ENCODE results near the gene CDC6. TPM values are rescaled to one million over a fixed set of nuclear protein-coding genes. Genes with fewer than 3 reads are reported as not detected.
"Not testable (repeated sequence)": the region's sequence is repeated elsewhere in the genome, so short reads cannot be mapped to it uniquely, and the experiment has no call there.

Gene CDC6
- total RNA-seq, 1 donor from 2014 or later, result 1.6 TPM

DNA sequence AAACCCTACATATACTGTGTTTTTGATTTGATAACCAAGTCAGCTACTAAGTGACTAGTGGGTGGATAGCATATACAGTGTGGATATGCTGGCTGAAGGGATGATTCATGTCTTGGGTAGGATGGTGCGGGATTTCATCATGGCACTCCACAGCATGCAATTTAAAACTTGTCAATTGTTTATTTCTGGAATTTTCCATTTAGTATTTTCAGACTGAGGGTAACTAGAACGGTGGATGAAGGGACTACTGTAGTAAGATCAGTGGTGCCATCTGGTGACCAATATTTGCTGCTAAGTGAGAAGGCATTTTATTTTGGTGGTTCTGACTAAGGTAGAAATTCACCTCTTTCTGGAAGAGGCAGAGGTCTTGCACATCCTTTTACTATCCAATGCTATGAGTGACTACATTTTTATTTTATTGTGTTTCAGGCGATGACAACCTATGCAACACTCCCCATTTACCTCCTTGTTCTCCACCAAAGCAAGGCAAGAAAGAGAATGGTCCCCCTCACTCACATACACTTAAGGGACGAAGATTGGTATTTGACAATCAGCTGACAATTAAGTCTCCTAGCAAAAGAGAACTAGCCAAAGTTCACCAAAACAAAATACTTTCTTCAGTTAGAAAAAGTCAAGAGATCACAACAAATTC, 3.1 kb downstream of the CDC6 start:
- no peak for DNase-seq

GRCh38 chr17:40291281-40291664, 3.6 kb downstream of the CDC6 start:
- DNase-seq, result no peak

- no peak for DNase-seq
Measured at GRCh38 chr17:40293363-40293762, 5.7 kb downstream of the CDC6 start.

DNA sequence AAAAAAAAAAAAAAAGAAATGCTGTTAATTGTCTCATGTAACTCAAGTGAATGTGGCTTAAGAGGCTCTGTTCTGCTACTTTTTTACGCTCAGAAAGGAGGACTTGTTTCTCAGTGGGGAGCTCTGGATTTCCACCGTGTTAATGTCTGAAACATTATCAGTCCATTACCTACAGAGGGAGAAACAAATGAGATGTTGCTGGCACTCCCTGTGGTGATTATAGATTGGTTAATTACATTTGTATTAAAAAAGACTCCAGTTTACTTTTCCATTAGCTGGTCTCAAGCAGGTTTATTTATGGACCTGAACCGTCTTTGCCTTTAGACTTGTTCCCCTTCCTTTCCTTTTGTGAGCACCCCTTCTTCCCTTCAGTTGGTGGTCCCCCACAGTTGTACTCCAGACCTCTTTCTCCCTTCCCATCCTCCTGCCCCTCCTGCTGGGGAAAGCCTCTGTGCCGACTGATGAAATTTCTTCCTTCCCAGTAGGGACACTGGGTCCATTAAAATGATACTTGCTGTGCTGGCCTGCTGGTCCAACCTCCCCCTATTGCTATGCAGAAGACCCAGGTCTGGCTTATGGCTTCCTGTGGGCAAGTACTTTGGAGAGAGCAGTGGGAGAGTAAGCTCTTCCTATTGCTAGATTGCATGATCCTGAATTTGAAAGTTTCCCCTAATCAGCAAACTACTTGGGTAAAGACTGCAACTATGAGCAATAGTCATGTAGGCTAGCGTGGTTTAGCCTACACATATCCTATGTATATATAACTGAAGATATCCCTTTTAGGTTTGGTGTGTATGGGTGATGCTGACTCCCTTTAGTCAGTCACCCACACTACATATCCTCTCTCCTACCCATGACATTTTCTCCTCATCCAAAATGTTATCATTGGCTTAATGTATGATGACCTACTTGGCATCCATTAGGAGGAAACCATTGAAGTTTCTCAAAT, 8.1 kb downstream of the CDC6 start:
- DNase-seq, result no peak

DNA sequence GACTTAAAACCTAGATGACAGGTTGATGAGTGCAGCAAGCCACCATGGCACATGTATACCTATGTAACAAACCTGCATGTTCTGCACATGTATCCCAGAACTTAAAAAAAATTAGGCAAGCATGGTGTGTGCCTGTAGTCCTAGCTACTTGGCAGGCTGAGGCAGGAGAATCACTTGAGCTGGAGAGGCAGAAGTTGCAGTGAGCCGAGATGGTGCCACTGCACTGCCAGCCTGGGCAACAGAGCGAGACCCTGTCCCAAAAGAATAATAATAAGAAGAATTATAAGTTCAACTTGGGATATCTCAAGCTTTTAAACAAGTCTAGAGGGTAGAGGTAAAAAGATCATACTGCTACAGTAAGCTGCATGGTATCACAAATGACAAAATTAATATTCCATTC, 9.8 kb downstream of the CDC6 start:
- DNase-seq, result no peak

DNA sequence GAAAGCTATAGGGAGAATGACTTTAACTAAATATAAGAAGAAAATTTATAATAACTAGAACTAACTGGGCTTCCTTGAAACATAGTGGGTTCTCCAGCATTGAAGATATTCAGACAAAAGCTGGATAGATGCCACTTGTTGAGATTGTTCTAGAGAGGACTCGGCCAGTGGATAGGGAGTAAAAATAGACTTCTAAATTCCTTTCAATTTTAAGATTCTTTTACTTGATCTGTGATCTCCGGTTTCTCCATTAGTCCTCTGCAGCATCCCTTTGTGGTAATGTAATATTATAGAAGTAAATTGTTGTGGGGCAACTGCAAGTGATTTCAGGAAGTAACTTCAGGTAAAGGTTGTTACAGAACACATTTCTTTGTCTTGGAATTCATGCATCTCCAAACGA, 11.0 kb downstream of the CDC6 start:
- DNase-seq, result no peak

DNA sequence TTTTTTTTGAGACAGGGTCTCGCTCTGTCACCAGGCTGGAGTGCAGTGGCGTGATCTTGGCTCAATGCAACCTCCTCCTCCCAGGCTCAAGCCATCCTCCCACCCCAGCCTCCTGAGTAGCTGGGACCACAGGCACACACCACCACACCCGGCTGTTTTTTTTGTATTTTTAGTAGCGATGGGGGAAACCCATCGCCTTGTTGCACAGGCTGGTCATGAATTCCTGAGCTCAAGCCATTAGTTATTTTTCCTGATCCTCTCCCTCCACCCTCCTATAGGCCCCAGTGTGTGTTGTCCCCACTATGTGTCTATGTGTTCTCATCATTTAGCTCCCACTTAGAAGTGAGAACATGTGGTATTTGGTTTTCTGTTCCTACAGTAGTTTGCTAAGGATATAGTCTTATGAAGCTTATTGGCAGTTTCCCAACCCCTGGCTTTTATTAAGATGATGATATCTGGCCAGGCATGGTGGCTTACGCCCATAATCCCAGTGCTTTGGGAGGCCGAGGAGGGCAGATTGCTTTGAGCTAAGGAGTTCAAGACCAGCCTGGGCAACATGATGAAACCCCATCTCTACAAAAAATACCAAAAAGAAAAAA, 11.6 kb downstream of the CDC6 start:
- not testable (repeated sequence) for DNase-seq

- DNase-seq, result no peak
Measured at GRCh38 chr17:40301315-40301714, 13.6 kb downstream of the CDC6 start.

DNA sequence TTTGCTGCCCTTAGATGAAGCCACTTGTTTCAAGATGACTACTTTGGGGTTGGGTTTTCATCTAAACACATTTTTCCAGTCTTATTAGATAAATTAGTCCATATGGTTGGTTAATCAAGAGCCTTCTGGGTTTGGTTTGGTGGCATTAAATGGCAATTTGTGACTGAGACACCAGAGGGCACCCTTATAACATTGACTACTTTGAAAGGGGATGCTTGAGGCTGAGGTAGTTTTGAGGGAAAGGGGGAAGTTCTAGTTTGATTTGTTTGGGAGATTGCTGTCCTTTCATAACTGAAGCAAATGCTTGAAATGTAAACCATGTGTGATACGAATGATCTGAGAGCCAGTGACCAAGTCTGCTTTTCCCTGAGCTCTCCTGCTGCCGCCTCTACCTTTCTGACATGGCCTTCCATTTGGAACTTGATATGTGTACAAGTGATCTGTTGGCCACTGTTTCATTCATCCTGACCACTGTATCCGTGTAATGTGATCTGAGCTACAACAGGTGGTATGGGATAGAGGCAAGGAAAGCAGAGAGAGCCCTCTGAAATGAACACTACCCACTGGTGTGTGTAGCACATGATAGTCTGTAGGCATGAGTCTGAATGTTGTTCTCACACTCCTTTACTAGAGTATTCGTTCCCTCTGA, 15.5 kb downstream of the CDC6 start:
- no peak for DNase-seq

GRCh38 chr17:40303708-40304551, 16.3 kb downstream of the CDC6 start:
- no peak for DNase-seq

DNA sequence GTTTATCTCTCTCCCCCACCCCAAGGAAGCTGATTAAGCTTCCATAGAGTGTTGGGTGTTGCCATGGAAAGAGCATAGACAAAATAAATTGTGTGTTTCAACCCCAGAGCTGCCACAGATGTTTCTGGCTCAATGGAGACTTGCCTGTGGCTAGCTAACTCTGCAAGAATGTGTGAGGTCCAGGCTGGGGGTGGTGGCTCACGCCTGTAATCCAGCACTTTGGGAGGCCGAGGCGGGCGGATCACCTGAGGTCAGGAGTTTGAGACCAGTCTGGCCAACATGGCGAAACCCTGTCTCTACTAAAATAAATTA, 16.8 kb downstream of the CDC6 start:
- not testable (repeated sequence) for DNase-seq

DNA sequence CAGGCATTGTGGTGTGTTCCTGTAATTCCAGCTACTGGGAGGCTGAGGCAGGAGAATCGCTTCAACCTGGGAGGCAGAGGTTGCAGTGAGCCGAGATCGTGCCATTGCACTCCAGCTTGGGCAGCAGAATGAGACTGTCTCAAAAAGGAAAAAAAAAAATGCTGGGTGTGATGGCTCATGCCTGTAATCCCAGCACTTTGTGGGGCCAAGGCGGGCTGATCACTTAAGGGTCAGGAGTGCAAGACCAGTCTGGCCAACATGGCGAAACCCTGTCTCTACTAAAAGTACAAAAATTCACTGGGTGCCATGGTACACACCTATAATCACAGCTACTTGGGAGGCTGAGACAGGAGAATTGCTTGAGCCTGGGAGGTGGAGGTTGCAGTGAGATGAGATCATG, 17.2 kb downstream of the CDC6 start:
- DNase-seq, result not testable (repeated sequence)

DNA sequence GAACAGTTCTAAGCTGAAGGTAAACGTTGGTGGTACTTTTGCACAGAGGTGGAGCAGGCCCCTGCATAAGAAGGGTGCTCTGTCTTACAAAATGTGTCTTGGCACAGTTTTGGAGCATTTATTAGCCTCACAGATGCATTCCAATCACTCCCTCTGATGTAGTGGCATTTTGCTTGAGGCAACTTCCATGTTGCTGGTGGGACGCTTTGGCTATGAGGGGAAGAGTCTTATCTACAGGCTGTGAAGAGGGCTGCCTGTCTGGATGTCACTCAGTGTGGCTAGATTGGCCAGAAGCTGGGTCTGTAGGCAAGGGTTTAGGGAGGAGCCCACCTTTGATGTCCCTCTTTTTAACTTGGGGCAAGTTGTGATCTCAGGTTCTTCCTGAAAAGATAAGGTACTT, 18.7 kb downstream of the CDC6 start:
- no peak for DNase-seq

DNA sequence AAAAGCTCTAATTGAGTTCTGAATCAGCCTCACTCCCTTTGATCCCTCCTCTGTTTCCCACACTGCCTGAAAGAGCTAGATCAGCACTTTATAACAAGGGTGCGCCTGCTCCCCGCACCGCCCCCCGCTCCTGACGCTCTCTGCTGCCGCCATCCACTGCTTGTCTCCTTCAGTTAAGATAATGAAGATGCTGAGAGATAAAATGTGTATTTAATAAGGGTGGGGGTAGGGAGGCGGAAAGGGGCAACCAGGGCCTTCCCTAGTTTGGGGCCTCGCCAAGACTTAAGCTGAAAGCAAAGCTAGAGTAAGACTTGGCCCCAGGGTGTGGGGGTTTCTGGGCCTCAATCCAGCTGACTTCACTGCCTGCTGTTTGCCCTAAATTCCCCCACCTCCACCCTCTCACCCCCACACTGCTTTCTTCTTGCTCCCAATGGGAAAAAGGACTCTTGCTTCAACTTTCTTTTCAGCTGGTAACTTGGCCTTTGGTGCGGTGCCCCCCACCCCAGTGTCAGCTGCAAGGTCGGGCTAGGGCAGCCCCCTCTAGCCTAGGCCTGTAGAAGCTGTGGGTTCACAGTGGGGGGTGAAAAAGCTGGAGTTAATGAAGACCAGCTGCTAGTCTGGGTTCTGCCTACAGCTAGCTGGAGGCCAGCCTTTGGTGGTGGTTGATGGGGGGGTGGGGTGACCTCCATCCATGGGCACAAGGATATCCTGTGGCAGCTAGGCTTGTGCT, 19.5 kb downstream of the CDC6 start:
- DNase-seq, result no peak

GRCh38 chr17:40307740-40308239, 20.1 kb downstream of the CDC6 start:
- DNase-seq, result no peak

GRCh38 chr17:40309031-40309948, 21.6 kb downstream of the CDC6 start, which contains the start of gene RARA:
TSS of gene RARA (plus strand) at chr17:40309180. CDS start at chr17:40331219, 22,039 bp downstream.
- peak; percentile 48 for DNase-seq

GRCh38 chr17:40309949-40310510, 22.4 kb downstream of the CDC6 start:
- DNase-seq, result no peak

- DNase-seq, result no peak
Measured at GRCh38 chr17:40310882-40311391, 23.3 kb downstream of the CDC6 start.

DNA sequence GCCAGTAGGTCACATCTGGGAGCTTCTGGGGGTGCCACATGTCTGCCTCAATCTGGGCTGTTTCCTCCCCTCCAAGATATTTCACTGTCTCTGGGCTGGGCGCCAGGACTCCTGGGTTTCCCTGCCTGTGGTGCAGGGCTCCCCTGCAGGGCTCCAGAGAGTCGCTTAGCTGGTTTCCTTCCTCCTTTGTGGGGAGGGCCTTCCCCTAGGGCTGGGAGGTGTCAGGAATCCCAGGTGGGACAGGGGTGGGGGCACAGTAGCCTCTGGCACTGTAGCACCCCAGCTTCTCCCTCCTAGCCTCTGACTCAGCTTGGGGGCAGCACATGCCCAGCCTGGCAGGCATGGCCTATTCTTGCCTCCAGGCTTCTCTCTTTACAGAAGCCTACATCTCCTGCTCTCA, 23.9 kb downstream of the CDC6 start:
- DNase-seq, result no peak

All from occipital lobe (tissue), 2 donors.